ENCODE results near the gene GTPBP1. TPM values are rescaled to one million over a fixed set of nuclear protein-coding genes. Genes with fewer than 3 reads are reported as not detected.

GTPBP1 gene
- total RNA-seq, 1 experiment from 2014 or later: 28.1 TPM

- Histone ChIP-seq H3K27me3 (no peaks in the 10 kb centered on the region), H3K27ac (no peak overlapping the region), H3K9me3 (replicated peaks) (no peaks in the 10 kb centered on the region), H3K4me3 (no peak overlapping the region), H3K4me1 (peaks cover 6% of the 10 kb centered on the region), H3K36me3 (no peaks in the 10 kb centered on the region; the same call in 1 of the 2 replicates)
- DNase-seq: no peak
Measured at GRCh38 chr22:38710866-38711265, 5.1 kb downstream of the GTPBP1 start.

- DNase-seq: no peak
- H3K27ac ChIP-seq: no peak overlapping the region
- H3K9me3 ChIP-seq (replicated peaks): no peaks in the 10 kb centered on the region
- H3K4me1 ChIP-seq: no peaks in the 10 kb centered on the region
- H3K36me3 ChIP-seq: no peaks in the 10 kb centered on the region; the same call in 1 of the 2 replicates
- no peak overlapping the region for H3K4me3 ChIP-seq
- no peaks in the 10 kb centered on the region for H3K27me3 ChIP-seq
Measured at GRCh38 chr22:38712486-38713207, 6.9 kb downstream of the GTPBP1 start.

GRCh38 chr22:38713921-38714320, 8.2 kb downstream of the GTPBP1 start:
- no peak overlapping the region for H3K27ac ChIP-seq
- peaks cover 6% of the 10 kb centered on the region; the same call in 1 of the 2 replicates for H3K4me1 ChIP-seq
- H3K27me3 ChIP-seq: no peaks in the 10 kb centered on the region
- peaks cover 2% of the 10 kb centered on the region; the same call in 1 of the 2 replicates for H3K36me3 ChIP-seq
- DNase-seq: no peak
- no peaks in the 10 kb centered on the region for H3K9me3 ChIP-seq (replicated peaks)
- no peak overlapping the region for H3K4me3 ChIP-seq

- no peaks in the 10 kb centered on the region for H3K9me3 ChIP-seq (replicated peaks)
- H3K27ac ChIP-seq: no peak overlapping the region
- no peak for DNase-seq
- peaks cover 6% of the 10 kb centered on the region; the same call in 1 of the 2 replicates for H3K4me1 ChIP-seq
- no peak overlapping the region for H3K4me3 ChIP-seq
- H3K36me3 ChIP-seq: 0 out of 2 replicates have a peak, but pooled peaks cover 2% of the 10 kb centered on the region
- H3K27me3 ChIP-seq: no peaks in the 10 kb centered on the region
Measured at GRCh38 chr22:38715176-38715764, 9.5 kb downstream of the GTPBP1 start.

GRCh38 chr22:38715852-38716251, 10.1 kb downstream of the GTPBP1 start:
- no peaks in the 10 kb centered on the region for H3K9me3 ChIP-seq (replicated peaks)

GRCh38 chr22:38716271-38716670, 10.5 kb downstream of the GTPBP1 start:
- Histone ChIP-seq H3K4me1 (peaks cover 6% of the 10 kb centered on the region; the same call in 1 of the 2 replicates), H3K36me3 (peaks cover 8% of the 10 kb centered on the region; the same call in 1 of the 2 replicates), H3K27me3 (no peaks in the 10 kb centered on the region), H3K4me3 (no peak overlapping the region), H3K27ac (no peak overlapping the region), H3K9me3 (replicated peaks) (no peaks in the 10 kb centered on the region)
- DNase-seq: no peak

More at GRCh38 chr22:38715852-38716251, 10.1 kb downstream of the GTPBP1 start:
- no peaks in the 10 kb centered on the region for H3K27me3 ChIP-seq
- peaks cover 6% of the 10 kb centered on the region; the same call in 1 of the 2 replicates for H3K4me1 ChIP-seq
- no peak for DNase-seq
- no peak overlapping the region for H3K4me3 ChIP-seq
- no peak overlapping the region for H3K27ac ChIP-seq
- H3K36me3 ChIP-seq: peaks cover 7% of the 10 kb centered on the region; the same call in 1 of the 2 replicates

GRCh38 chr22:38716826-38717225, 11.1 kb downstream of the GTPBP1 start:
- no peak for DNase-seq
- H3K9me3 ChIP-seq (replicated peaks): no peaks in the 10 kb centered on the region
- no peak overlapping the region for H3K27ac ChIP-seq
- peaks cover 11% of the 10 kb centered on the region for H3K36me3 ChIP-seq
- H3K27me3 ChIP-seq: no peaks in the 10 kb centered on the region
- H3K4me3 ChIP-seq: no peak overlapping the region
- peaks cover 6% of the 10 kb centered on the region; the same call in 1 of the 2 replicates for H3K4me1 ChIP-seq

- no peaks in the 10 kb centered on the region for H3K27me3 ChIP-seq
- no peak overlapping the region for H3K4me3 ChIP-seq
- DNase-seq: no peak
- H3K9me3 ChIP-seq (replicated peaks): no peaks in the 10 kb centered on the region
- H3K27ac ChIP-seq: no peak overlapping the region
- peaks cover 6% of the 10 kb centered on the region; the same call in 1 of the 2 replicates for H3K4me1 ChIP-seq
- peaks cover 16% of the 10 kb centered on the region for H3K36me3 ChIP-seq
Measured at GRCh38 chr22:38717244-38717643, 11.5 kb downstream of the GTPBP1 start.

- H3K4me3 ChIP-seq: no peak overlapping the region
- no peaks in the 10 kb centered on the region for H3K9me3 ChIP-seq (replicated peaks)
- H3K4me1 ChIP-seq: peaks cover 6% of the 10 kb centered on the region; the same call in 1 of the 2 replicates
- H3K27ac ChIP-seq: no peak overlapping the region
- no peaks in the 10 kb centered on the region for H3K27me3 ChIP-seq
- H3K36me3 ChIP-seq: peaks cover 22% of the 10 kb centered on the region
- DNase-seq: peak; percentile 48 to 57
Measured at GRCh38 chr22:38718414-38718813, 12.7 kb downstream of the GTPBP1 start.

GRCh38 chr22:38719196-38719595, 13.5 kb downstream of the GTPBP1 start:
- DNase-seq: no peak
- Histone ChIP-seq H3K4me3 (no peak overlapping the region), H3K4me1 (peaks cover 6% of the 10 kb centered on the region; the same call in 1 of the 2 replicates), H3K36me3 (peaks cover 24% of the 10 kb centered on the region), H3K9me3 (replicated peaks) (no peaks in the 10 kb centered on the region), H3K27ac (no peak overlapping the region), H3K27me3 (no peaks in the 10 kb centered on the region)

GRCh38 chr22:38720350-38720749, 14.6 kb downstream of the GTPBP1 start:
- Histone ChIP-seq H3K36me3 (peaks cover 27% of the 10 kb centered on the region), H3K27me3 (no peaks in the 10 kb centered on the region), H3K9me3 (replicated peaks) (no peaks in the 10 kb centered on the region), H3K4me1 (peaks cover 6% of the 10 kb centered on the region; the same call in 1 of the 2 replicates), H3K27ac (no peak overlapping the region), H3K4me3 (no peak overlapping the region)
- DNase-seq: no peak

- peaks cover 34% of the 10 kb centered on the region for H3K36me3 ChIP-seq
Measured at GRCh38 chr22:38721551-38721950, 15.8 kb downstream of the GTPBP1 start.

GRCh38 chr22:38724176-38724575, 18.4 kb downstream of the GTPBP1 start:
- no peak overlapping the region for H3K4me3 ChIP-seq
- peaks cover 44% of the 10 kb centered on the region for H3K36me3 ChIP-seq
- H3K27ac ChIP-seq: no peak overlapping the region
- DNase-seq: no peak
- H3K9me3 ChIP-seq (replicated peaks): no peaks in the 10 kb centered on the region
- no peaks in the 10 kb centered on the region for H3K4me1 ChIP-seq
- no peaks in the 10 kb centered on the region for H3K27me3 ChIP-seq

More at GRCh38 chr22:38721551-38721950, 15.8 kb downstream of the GTPBP1 start:
- Histone ChIP-seq H3K9me3 (replicated peaks) (no peaks in the 10 kb centered on the region), H3K27me3 (no peaks in the 10 kb centered on the region), H3K27ac (no peak overlapping the region), H3K4me1 (peaks cover 6% of the 10 kb centered on the region; the same call in 1 of the 2 replicates), H3K4me3 (no peak overlapping the region)
- DNase-seq: no peak

GRCh38 chr22:38724926-38725571, 19.3 kb downstream of the GTPBP1 start:
- DNase-seq: peak in 1 of 2 experiments; percentile 44

More at GRCh38 chr22:38724926-38725571, 19.3 kb downstream of the GTPBP1 start:
- no peaks in the 10 kb centered on the region for H3K9me3 ChIP-seq (replicated peaks)
- H3K36me3 ChIP-seq: peaks cover 44% of the 10 kb centered on the region
- H3K4me3 ChIP-seq: no peak overlapping the region
- no peaks in the 10 kb centered on the region for H3K27me3 ChIP-seq
- no peaks in the 10 kb centered on the region for H3K4me1 ChIP-seq
- H3K27ac ChIP-seq: no peak overlapping the region

All from SJCRH30 (cell line).